Breast epithelium (tissue), 4 donors: ENCODE data around the gene HERC5. TPM values are rescaled to one million over a fixed set of nuclear protein-coding genes. Genes with fewer than 3 reads are reported as not detected.

ENCODE experiments used
- DNase-seq, 2 donors: peaks; one replicate each; pipeline ENCODE4 v3.0.0-alpha.2; 2019; ENCODE audit warnings: low spot score in 2 of 2
- H3K27ac ChIP-seq, 2 donors: fragments of 200-600 bp; sonication (generic) in 1 of 2; one replicate each; pipeline ENCODE4 v1.5.1; 2016 to 2019; ENCODE audit warnings: mild to moderate bottlenecking in 1 of 2
- H3K27me3 ChIP-seq, 2 donors: fragments of 200-600 bp; sonication (generic) in 1 of 2; one replicate each; pipeline versions ENCODE4 v1.5.1 to v1.6.0; 2017 to 2019; ENCODE audit warnings: control low read depth in 1 of 2, mild to moderate bottlenecking in 1 of 2
- H3K36me3 ChIP-seq: fragments of 200-600 bp; one replicate; pipeline ENCODE4 v1.5.1; 2019
- H3K4me1 ChIP-seq, 2 donors: fragments of 200-600 bp; sonication (generic); one replicate each; pipeline ENCODE4 v1.5.1; 2016 to 2019; ENCODE audit warnings: control low read depth in 1 of 2
- H3K4me3 ChIP-seq, 3 donors: fragments of 200-600 bp; sonication (generic); 1 replicate in 2 of 3; 2 replicates in 1 of 3; pipeline ENCODE4 v1.5.1; 2016 to 2019; ENCODE audit warnings: mild to moderate bottlenecking in 3 of 3, moderate library complexity in 2 of 3
- H3K9me3 ChIP-seq, 2 donors: fragments of 200-600 bp; sonication (generic) in 1 of 2; one replicate each; pipeline ENCODE4 v1.5.1; 2016 to 2019; ENCODE audit warnings: control low read depth in 1 of 2
- CTCF ChIP-seq, 3 donors: fragments of 450-650 bp; IDR thresholded peaks; one replicate each; pipeline ENCODE4 v1.5.1; 2016 to 2017; ENCODE audit warnings: antibody characterized with exemption in 3 of 3, mild to moderate bottlenecking in 3 of 3, moderate library complexity in 3 of 3
- POLR2A ChIP-seq: fragments of 450-650 bp; IDR thresholded peaks from one replicate; pipeline ENCODE4 v1.6.1; 2016; ENCODE audit warnings: antibody characterized with exemption, mild to moderate bottlenecking, moderate library complexity
- POLR2AphosphoS5 ChIP-seq, 3 donors: sonication (generic); formaldehyde crosslinking; IDR thresholded peaks; one replicate each; pipeline ENCODE4 v1.6.1; 2017; ENCODE audit warnings: antibody characterized with exemption in 3 of 3
- intact Hi-C: fragments of 100-400 bp; cut with DNase I; formaldehyde crosslinking; loops from one replicate; pipeline ENCODE4 v1.15.1; 2023; ENCODE audit warnings: low total_unique reads
- total RNA-seq, 3 donors: library from RNA; depleted of rRNA; stranded (reverse); fragments of >200 nt; gene quantifications; one replicate each; pipeline ENCODE4 v1.1.0, GENCODE V29; 2016

The HERC5 gene
- total RNA-seq, 3 donors from 2014 or later: 5.0 to 5.9 (median 5.9) TPM

DNA sequence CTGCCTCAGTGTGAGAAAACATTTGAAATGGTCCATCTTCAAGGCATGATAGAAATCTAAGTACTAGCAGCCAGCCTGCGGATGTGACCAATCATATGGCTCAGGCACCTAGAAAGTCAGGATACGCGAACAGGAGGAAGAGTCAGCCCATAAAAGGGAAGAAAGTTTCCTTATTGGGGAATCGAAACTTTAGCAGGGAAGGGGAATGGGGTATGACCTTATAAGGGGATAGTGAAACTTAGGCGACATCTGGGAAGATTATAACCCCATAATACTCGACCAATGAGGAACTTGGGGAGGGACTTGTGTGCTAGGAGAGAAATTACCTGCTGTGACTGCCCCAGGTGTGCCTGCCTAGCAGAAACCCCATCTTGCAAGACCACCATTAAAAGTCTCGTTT lies 92.9 kb downstream of the HERC5 start:
- Histone ChIP-seq H3K27ac (no peak overlapping the region), H3K4me3 (no peak overlapping the region), H3K9me3 (no peaks in the 10 kb centered on the region), H3K4me1 (no peaks in the 10 kb centered on the region), H3K36me3 (no peaks in the 10 kb centered on the region), H3K27me3 (no peaks in the 10 kb centered on the region)
- DNase-seq: no peak
- intact Hi-C loops: no loop called here
- TF ChIP-seq POLR2A (no peak), POLR2AphosphoS5 (IDR thresholded peaks at IDR 0.05) (no peak), CTCF (IDR thresholded peaks at IDR 0.05) (no peak)

Other genes starting within 250 kb of the HERC5 start
- 10 to 100 TPM; 13.8 to 26.2 (median 20.5) TPM for gene PPM1K, start 172.6 kb upstream of the HERC5 start, total RNA-seq
- 10 to 100 TPM in 1 of 3 donors, 1 to 10 TPM in 2; 2.6 to 19.0 (median 5.2) TPM for gene HERC6, start 78.3 kb upstream of the HERC5 start, total RNA-seq
- 100 to 1,000 TPM in 2 of 3 donors, 10 to 100 TPM in 1; 93.7 to 116 (median 110) TPM for gene PYURF, start 66.7 kb downstream of the HERC5 start, total RNA-seq
- gene HERC3, start 135.4 kb downstream of the HERC5 start, total RNA-seq: 10 to 100 TPM; 34.1 to 60.9 (median 35.4) TPM
- gene NAP1L5, start 240.7 kb downstream of the HERC5 start, total RNA-seq: 10 to 100 TPM in 1 of 3 donors, 1 to 10 TPM in 2; 5.9 to 10.5 (median 7.0) TPM